Urinary bladder (tissue), 4 donors: ENCODE results near the gene ERFL. TPM values are rescaled to one million over a fixed set of nuclear protein-coding genes. Genes with fewer than 3 reads are reported as not detected.
A peak's percentile ranks its signal among the peaks of the same experiment; 100 is the strongest.

Source experiments
- DNase-seq: peaks from one replicate; pipeline ENCODE4 v3.0.0-alpha.2; 2015; ENCODE audit errors: extremely low spot score
- H3K27ac ChIP-seq: one replicate; pipeline ENCODE4 v1.5.1; 2013; ENCODE audit warnings: low read depth, mild to moderate bottlenecking, moderate library complexity
- H3K36me3 ChIP-seq: one replicate; pipeline ENCODE4 v1.6.1; 2013; ENCODE audit warnings: mild to moderate bottlenecking, moderate library complexity; ENCODE audit not compliant: insufficient read depth
- H3K4me1 ChIP-seq: one replicate; pipeline ENCODE4 v1.6.1; 2013; ENCODE audit warnings: mild to moderate bottlenecking, moderate library complexity; ENCODE audit not compliant: insufficient read depth
- H3K4me3 ChIP-seq: one replicate; pipeline ENCODE4 v1.5.1; 2013; ENCODE audit warnings: low read depth, low read length
- WGBS: extraction: QIAGEN DNeasy Blood & Tissue Kit; methylation state at CpG from one replicate; pipeline ENCODE4 v1.1.7; 2013; 5-methylcytosine and 5-hydroxymethylcytosine counted together
- polyA plus RNA-seq: library from polyadenylated mRNA; stranded (reverse); fragments of 200-250 nt; gene quantifications from one replicate; pipeline ENCODE4 v1.2.3, GENCODE V29; 2013
- total RNA-seq: library from RNA; depleted of rRNA; stranded (reverse); fragments of >200 nt; gene quantifications from one replicate; pipeline ENCODE4 v1.2.3, GENCODE V29; 2014
- donor health status: healthy with polysubstance abuse.
- donor health status: healthy.

The ERFL gene
- total RNA-seq (not detected), polyA plus RNA-seq (0.19 TPM)

GRCh38 chr19:41928221-41928683 lies at the start of gene ERFL:
ERFL (minus strand) TSS chr19:41928449; CDS start chr19:41912919, 15,530 bp downstream.
- Histone ChIP-seq H3K4me3 (peak within 1 kb of the TSS; percentile 42), H3K4me1 (peaks cover 2% of the 10 kb centered on the region), H3K27ac (no peak within 1 kb of the TSS), H3K36me3 (no peaks in the 10 kb centered on the region)
- DNase-seq = no peak
- under 1% methylated on average over 49 of the region's 49 CpGs for WGBS

GRCh38 chr19:41977916-41978315 lies 49.7 kb upstream of the ERFL start:
- Histone ChIP-seq H3K27ac (no peak overlapping the region), H3K36me3 (no peaks in the 10 kb centered on the region), H3K4me3 (no peak overlapping the region), H3K4me1 (no peaks in the 10 kb centered on the region)
- no peak for DNase-seq
- WGBS = 81% methylated on average over 22 of the region's 22 CpGs

GRCh38 chr19:41974652-41975051 lies 46.4 kb upstream of the ERFL start:
- Histone ChIP-seq H3K4me1 (no peaks in the 10 kb centered on the region), H3K4me3 (no peak overlapping the region), H3K27ac (no peak overlapping the region), H3K36me3 (no peaks in the 10 kb centered on the region)
- DNase-seq = no peak
- 64% methylated on average over 8 of the region's 8 CpGs for WGBS

- no peaks in the 10 kb centered on the region for H3K36me3 ChIP-seq
- H3K27ac ChIP-seq = no peak overlapping the region
- no peak overlapping the region for H3K4me3 ChIP-seq
- WGBS = 74% methylated on average over 11 of the region's 11 CpGs
- no peak for DNase-seq
- H3K4me1 ChIP-seq = no peaks in the 10 kb centered on the region
Measured at GRCh38 chr19:41971363-41971762, 43.1 kb upstream of the ERFL start.

GRCh38 chr19:41969772-41970458 lies 41.7 kb upstream of the ERFL start:
- H3K4me1 ChIP-seq = no peaks in the 10 kb centered on the region
- 91% methylated on average over 19 of the region's 19 CpGs for WGBS
- DNase-seq = no peak
- no peak overlapping the region for H3K4me3 ChIP-seq
- H3K27ac ChIP-seq = no peak overlapping the region
- no peaks in the 10 kb centered on the region for H3K36me3 ChIP-seq

- Histone ChIP-seq H3K27ac (no peak overlapping the region), H3K4me3 (no peak overlapping the region), H3K36me3 (no peaks in the 10 kb centered on the region), H3K4me1 (no peaks in the 10 kb centered on the region)
- DNase-seq = no peak
- WGBS = 82% methylated on average over 28 of the region's 28 CpGs
Measured at GRCh38 chr19:41968751-41969595, 40.7 kb upstream of the ERFL start.

GRCh38 chr19:41967054-41967783 lies 39.0 kb upstream of the ERFL start:
- DNase-seq = no peak
- WGBS = 68% methylated on average over 26 of the region's 26 CpGs
- no peaks in the 10 kb centered on the region for H3K4me1 ChIP-seq
- no peaks in the 10 kb centered on the region for H3K36me3 ChIP-seq
- no peak overlapping the region for H3K27ac ChIP-seq
- H3K4me3 ChIP-seq = no peak overlapping the region

- H3K4me3 ChIP-seq = no peak overlapping the region
- DNase-seq = no peak
- WGBS = 66% methylated on average over 5 of the region's 5 CpGs
- H3K27ac ChIP-seq = no peak overlapping the region
- H3K4me1 ChIP-seq = no peaks in the 10 kb centered on the region
- H3K36me3 ChIP-seq = no peaks in the 10 kb centered on the region
Measured at GRCh38 chr19:41965106-41965505, 36.9 kb upstream of the ERFL start.

- 94% methylated on average over 5 of the region's 5 CpGs for WGBS
- Histone ChIP-seq H3K4me1 (no peaks in the 10 kb centered on the region), H3K36me3 (no peaks in the 10 kb centered on the region), H3K27ac (no peak overlapping the region), H3K4me3 (no peak overlapping the region)
- no peak for DNase-seq
Measured at GRCh38 chr19:41960973-41961372, 32.7 kb upstream of the ERFL start.

GRCh38 chr19:41959056-41960053 lies 31.1 kb upstream of the ERFL start, which contains the start of gene RABAC1:
RABAC1 (minus strand) TSS chr19:41959321; CDS start chr19:41959292, 29 bp downstream.
- 5% methylated on average over 46 of the region's 46 CpGs for whole genome bisulfite sequencing
- no peaks in the 10 kb centered on the region for H3K36me3 ChIP-seq
- peak within 1 kb of the TSS; percentile 88 for H3K4me3 ChIP-seq

GRCh38 chr19:41958367-41959055 lies 30.3 kb upstream of the ERFL start:
- DNase-seq = no peak
- peak overlapping the region; percentile 92 for H3K27ac ChIP-seq
- H3K4me1 ChIP-seq = no peaks in the 10 kb centered on the region
- peak overlapping the region; percentile 88 for H3K4me3 ChIP-seq
- H3K36me3 ChIP-seq = no peaks in the 10 kb centered on the region
- 2% methylated on average over 43 of the region's 43 CpGs for WGBS

More at GRCh38 chr19:41959056-41960053, 31.1 kb upstream of the ERFL start, which contains the start of gene RABAC1:
- DNase-seq = peak; percentile 90
- no peaks in the 10 kb centered on the region for H3K4me1 ChIP-seq
- peak within 1 kb of the TSS; percentile 92 for H3K27ac ChIP-seq

GRCh38 chr19:41957838-41958366 lies 29.7 kb upstream of the ERFL start:
- WGBS = 15% methylated on average over 10 of the region's 10 CpGs
- Histone ChIP-seq H3K4me3 (peak overlapping the region; percentile 88), H3K4me1 (no peaks in the 10 kb centered on the region), H3K27ac (no peak overlapping the region), H3K36me3 (no peaks in the 10 kb centered on the region)
- no peak for DNase-seq
